Peyer's patch (tissue), 4 donors: ENCODE measurements around the gene KCNN3. TPM values are rescaled to one million over a fixed set of nuclear protein-coding genes. Genes with fewer than 3 reads are reported as not detected.

Experiments
- DNase-seq, 3 donors: peaks; one replicate each; pipeline ENCODE4 v3.0.0-alpha.2; 2017 to 2019
- H3K27ac ChIP-seq, 4 donors: fragments of 200-600 bp; sonication (generic); one replicate each; pipeline ENCODE4 v1.5.1; 2016 to 2019
- H3K27me3 ChIP-seq, 2 donors: fragments of 200-600 bp; sonication (generic); one replicate each; pipeline ENCODE4 v1.5.1; 2019
- H3K36me3 ChIP-seq, 3 donors: fragments of 200-600 bp; sonication (generic); one replicate each; pipeline ENCODE4 v1.5.1; 2016 to 2019
- H3K4me1 ChIP-seq, 4 donors: fragments of 200-600 bp; sonication (generic); one replicate each; pipeline ENCODE4 v1.5.1; 2016 to 2019
- H3K4me3 ChIP-seq, 4 donors: fragments of 200-600 bp; sonication (generic); 1 replicate in 3 of 4; 2 replicates in 1 of 4; pipeline ENCODE4 v1.5.1; 2016 to 2019; ENCODE audit warnings: mild to moderate bottlenecking in 1 of 4
- H3K9me3 ChIP-seq, 4 donors: fragments of 200-600 bp; sonication (generic); one replicate each; pipeline ENCODE4 v1.5.1; 2016 to 2019; ENCODE audit warnings: mild to moderate bottlenecking in 1 of 4
- CTCF ChIP-seq, 6 experiments: fragments of 450-650 bp in 4 of 6; fragments of 200-600 bp in 2 of 6; sonication (generic) in 1 of 6; IDR thresholded peaks; one replicate each; pipeline ENCODE4 v1.5.1; 2017 to 2019; ENCODE audit warnings: antibody characterized with exemption in 6 of 6, mild to moderate bottlenecking in 3 of 6, moderate library complexity in 1 of 6
- POLR2A ChIP-seq, 2 donors: fragments of 450-650 bp; IDR thresholded peaks; one replicate each; pipeline ENCODE4 v1.5.1; 2017; ENCODE audit warnings: antibody characterized with exemption in 2 of 2, mild to moderate bottlenecking in 2 of 2, moderate library complexity in 2 of 2
- total RNA-seq, 4 donors: library from RNA; depleted of rRNA; stranded (reverse); fragments of >200 nt; gene quantifications; one replicate each; pipeline ENCODE4 v1.1.0, GENCODE V29; 2016

KCNN3 gene
- total RNA-seq, 4 donors from 2014 or later, result 0.85 to 1.7 (median 1.2) TPM

- Histone ChIP-seq H3K4me3 (no peak overlapping the region), H3K9me3 (no peaks in the 10 kb centered on the region), H3K4me1 (no peaks in the 10 kb centered on the region), H3K36me3 (no peaks in the 10 kb centered on the region), H3K27ac (peak overlapping the region in 2 of 4 donors; percentile 4 to 40), H3K27me3 (no peaks in the 10 kb centered on the region)
- TF ChIP-seq CTCF (IDR thresholded peaks at IDR 0.05) (no peak), POLR2A (IDR thresholded peaks at IDR 0.05) (no peak)
- DNase-seq, result peak in 1 of 3 donors; percentile 14
Measured at GRCh38 chr1:154884869-154885701, 15.0 kb upstream of the KCNN3 start.

GRCh38 chr1:154883919-154884868, 14.1 kb upstream of the KCNN3 start:
- no peaks in the 10 kb centered on the region for H3K4me1 ChIP-seq
- H3K27ac ChIP-seq, result no peak overlapping the region
- H3K9me3 ChIP-seq, result no peaks in the 10 kb centered on the region
- H3K36me3 ChIP-seq, result no peaks in the 10 kb centered on the region
- no peak for TF ChIP-seq CTCF (IDR thresholded peaks at IDR 0.05)
- no peak for TF ChIP-seq POLR2A (IDR thresholded peaks at IDR 0.05)
- H3K4me3 ChIP-seq, result no peak overlapping the region
- peak in 1 of 3 donors; percentile 38 for DNase-seq
- H3K27me3 ChIP-seq, result no peaks in the 10 kb centered on the region

GRCh38 chr1:154881820-154882535, 11.9 kb upstream of the KCNN3 start:
- H3K4me1 ChIP-seq, result peaks cover 0 to 3% (median 2%) of the 10 kb centered on the region in 4 donors
- TF ChIP-seq POLR2A (IDR thresholded peaks at IDR 0.05) (no peak), CTCF (IDR thresholded peaks at IDR 0.05) (no peak)
- no peak overlapping the region for H3K27ac ChIP-seq
- H3K36me3 ChIP-seq, result no peaks in the 10 kb centered on the region
- H3K4me3 ChIP-seq, result no peak overlapping the region
- no peaks in the 10 kb centered on the region for H3K9me3 ChIP-seq
- no peaks in the 10 kb centered on the region for H3K27me3 ChIP-seq
- peak in 1 of 3 donors; percentile 18 for DNase-seq

GRCh38 chr1:154880671-154881070, 10.6 kb upstream of the KCNN3 start:
- Histone ChIP-seq H3K4me3 (no peak overlapping the region), H3K27ac (no peak overlapping the region), H3K36me3 (no peaks in the 10 kb centered on the region), H3K27me3 (no peaks in the 10 kb centered on the region), H3K4me1 (peaks cover 0 to 3% (median 3%) of the 10 kb centered on the region in 4 donors), H3K9me3 (no peaks in the 10 kb centered on the region)
- peak in 1 of 3 donors; percentile 21 for DNase-seq
- TF ChIP-seq POLR2A (IDR thresholded peaks at IDR 0.05), result no peak
- TF ChIP-seq CTCF (IDR thresholded peaks at IDR 0.05), result no peak

GRCh38 chr1:154879038-154879421, 8.9 kb upstream of the KCNN3 start:
- no peaks in the 10 kb centered on the region for H3K9me3 ChIP-seq
- no peak overlapping the region for H3K4me3 ChIP-seq
- no peak overlapping the region for H3K27ac ChIP-seq
- peaks cover 0 to 3% (median 3%) of the 10 kb centered on the region in 4 donors for H3K4me1 ChIP-seq
- no peaks in the 10 kb centered on the region for H3K36me3 ChIP-seq
- peak in 1 of 3 donors; percentile 40 for DNase-seq
- TF ChIP-seq POLR2A (IDR thresholded peaks at IDR 0.05) (no peak), CTCF (IDR thresholded peaks at IDR 0.05) (no peak)
- H3K27me3 ChIP-seq, result no peaks in the 10 kb centered on the region
